Activated T-helper 1 cell treated with anti-CD3 and anti-CD28 coated beads, Interleukin-12 subunit alpha, Interleukin-12 subunit beta, Interleukin-2, Interleukin-4 antibody, amounts not matched to agents 30 ng/mL and 10 ng/mL and 1 ng/mL, durations not matched to agents 14 hours and 24 hours and 36 hours (primary cell): ENCODE measurements around the gene RRP36. TPM values are rescaled to one million over a fixed set of nuclear protein-coding genes. Genes with fewer than 3 reads are reported as not detected.
A peak's percentile ranks its signal among the peaks of the same experiment; 100 is the strongest.

Source experiments
- DNase-seq: peaks from one replicate; pipeline ENCODE4 v3.0.0; 2021; ENCODE audit warnings: low spot score
- H3K27ac Mint-ChIP-seq: one replicate; pipeline ENCODE4 v1.8.0; 2021; ENCODE audit warnings: mild to moderate bottlenecking, mixed read lengths
- H3K27me3 Mint-ChIP-seq: one replicate; pipeline ENCODE4 v1.8.0; 2022; ENCODE audit warnings: mild to moderate bottlenecking, moderate library complexity, mixed read lengths; ENCODE audit not compliant: insufficient read depth
- H3K36me3 Mint-ChIP-seq: one replicate; pipeline ENCODE4 v1.8.0; 2021; ENCODE audit warnings: low read depth, mixed read lengths
- H3K4me1 Mint-ChIP-seq: one replicate; pipeline ENCODE4 v1.8.0; 2021; ENCODE audit warnings: low read depth, mixed read lengths
- H3K4me3 Mint-ChIP-seq: one replicate; pipeline ENCODE4 v1.8.0; 2021; ENCODE audit warnings: mild to moderate bottlenecking, moderate library complexity, mixed read lengths
- H3K9me3 Mint-ChIP-seq: one replicate; pipeline ENCODE4 v1.8.0; 2021; ENCODE audit warnings: mixed read lengths
- intact Hi-C: fragments of 100-400 bp; cut with micrococcal nuclease; formaldehyde crosslinking; loops from one replicate; pipeline ENCODE4 v1.15.1; 2024
- total RNA-seq: library from RNA; stranded (reverse); gene quantifications from 2 replicates; pipeline ENCODE4 v1.2.3, GENCODE V29; 2022

The RRP36 gene
- total RNA-seq, 1 donor from 2014 or later = 86.1 TPM

DNA sequence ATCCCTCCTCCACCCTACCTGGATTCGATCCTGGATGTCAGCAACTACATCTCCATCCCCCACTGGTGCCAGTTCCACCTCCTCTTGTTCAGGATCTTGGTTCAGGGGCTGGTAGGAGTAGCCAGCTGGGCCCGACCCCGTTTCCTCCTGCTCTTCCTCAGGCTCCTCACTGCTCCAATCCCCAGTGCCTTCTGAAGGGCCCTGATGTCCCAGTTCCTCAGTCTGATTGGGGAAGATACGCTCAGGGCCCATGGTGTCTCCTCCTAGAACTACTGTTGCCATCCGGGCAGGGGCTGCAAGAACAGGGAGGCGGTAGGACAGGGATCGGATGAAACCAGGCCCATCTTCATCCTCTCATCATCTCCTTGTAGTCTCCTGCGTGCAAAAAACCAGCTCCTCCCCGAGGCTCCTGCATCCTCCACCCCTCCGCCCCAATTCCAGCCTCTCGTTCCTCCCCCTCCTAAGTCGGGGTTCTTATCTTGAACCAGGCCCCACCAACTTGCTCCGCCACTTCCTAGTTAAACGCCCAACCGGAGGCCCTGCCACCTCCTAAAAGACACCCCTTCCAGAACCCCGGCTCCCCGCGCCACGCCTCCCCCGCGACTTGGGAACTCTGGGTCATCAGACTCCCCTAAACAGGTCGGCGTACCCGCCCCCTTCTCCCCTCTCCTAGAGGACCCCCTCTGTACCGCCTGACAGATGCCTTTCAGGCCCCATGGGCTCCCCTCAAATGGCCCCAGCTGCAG, 8.2 kb upstream of the RRP36 start:
- intact Hi-C loops = loop anchor here (1.0 to 5.0 kb wide), 4 partner anchors 8 to 451 kb away; partner anchors contain the start of genes PEX6, PPP2R5D, RRP36 and UBR2
- no peaks in the 10 kb centered on the region for H3K9me3 Mint-ChIP-seq
- H3K4me1 Mint-ChIP-seq = peaks cover 41% of the 10 kb centered on the region
- H3K27ac Mint-ChIP-seq = peak overlapping the region; percentile 74
- no peak for DNase-seq
- peaks cover 35% of the 10 kb centered on the region for H3K36me3 Mint-ChIP-seq
- H3K4me3 Mint-ChIP-seq = peak overlapping the region; percentile 93
- peaks cover 2% of the 10 kb centered on the region for H3K27me3 Mint-ChIP-seq

DNA sequence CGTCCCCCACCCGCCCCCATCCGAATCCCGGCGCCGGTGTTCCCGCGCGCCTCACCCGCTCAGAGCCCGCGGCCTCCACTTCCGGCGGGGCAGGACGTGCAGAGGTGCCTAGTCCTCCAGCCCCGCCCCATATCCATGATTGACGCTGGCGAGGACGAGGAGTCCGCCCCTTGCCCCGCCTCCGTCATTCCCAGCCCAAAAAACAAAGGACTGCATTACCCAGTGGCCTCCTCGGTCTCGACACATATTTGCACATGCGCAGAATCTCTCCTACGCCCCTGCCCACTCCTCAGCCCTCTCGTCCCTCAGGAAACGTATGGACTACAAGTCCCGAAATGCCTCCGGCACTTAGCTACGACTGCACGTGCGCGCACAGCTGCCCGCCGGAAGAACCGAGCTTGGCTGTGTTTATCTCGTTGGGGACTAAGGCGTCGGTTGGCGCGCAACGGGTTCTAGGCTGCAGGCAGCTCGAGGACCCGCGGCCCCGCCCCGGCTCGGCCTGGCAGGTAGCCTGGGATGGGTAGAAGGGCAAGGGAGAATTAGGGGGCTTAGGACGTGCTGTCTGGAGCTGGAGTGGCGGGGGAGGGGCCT, 7.5 kb upstream of the RRP36 start, which contains the start of the genes KLHDC3 and MEA1:
Gene KLHDC3 (plus strand): TSS at position 407 of the 591 bp plus-strand sequence. CDS start 2,944 bp downstream, outside the sequence.
Gene MEA1 (minus strand): TSS at position 104 of the 591 bp plus-strand sequence. CDS start 133 bp downstream, outside the sequence.
- H3K27me3 Mint-ChIP-seq = peaks cover 2% of the 10 kb centered on the region
- peak within 1 kb of the TSS; percentile 78 for H3K27ac Mint-ChIP-seq
- intact Hi-C loops = loop anchor here (1.0 to 5.0 kb wide), 12 partner anchors 7 to 615 kb away; partner anchors contain the start of genes ABCC10, CNPY3, CUL7 and GTPBP2
- H3K36me3 Mint-ChIP-seq = peaks cover 32% of the 10 kb centered on the region
- peak; percentile 99 for DNase-seq
- peaks cover 41% of the 10 kb centered on the region for H3K4me1 Mint-ChIP-seq
- H3K4me3 Mint-ChIP-seq = peak within 1 kb of the TSS; percentile 93
- H3K9me3 Mint-ChIP-seq = no peaks in the 10 kb centered on the region

DNA sequence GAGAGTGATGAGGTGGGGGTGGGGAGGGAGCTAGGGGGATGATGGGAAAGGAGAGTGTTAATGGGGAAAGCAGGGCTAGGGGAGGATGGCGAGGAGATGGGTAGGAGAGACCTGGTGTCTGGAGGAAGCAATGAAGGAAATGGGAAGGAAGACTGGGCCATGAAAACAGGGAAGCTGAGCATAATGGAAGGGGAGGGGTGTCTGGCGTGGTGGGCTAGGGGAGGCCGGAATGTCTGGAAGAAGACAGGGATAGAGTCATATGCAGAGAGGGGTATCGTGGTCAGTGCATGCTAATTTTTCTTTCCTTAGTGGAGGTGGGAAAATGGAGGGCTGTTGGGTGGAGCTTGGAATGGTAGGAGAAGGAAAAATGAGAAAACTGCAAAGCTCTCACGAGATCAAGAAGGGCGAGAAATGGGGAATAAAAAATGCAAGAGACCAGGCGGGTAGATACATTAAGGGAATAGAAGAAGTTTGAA, 7.0 kb upstream of the RRP36 start:
- no peak for DNase-seq
- Mint-ChIP-seq H3K9me3 (no peaks in the 10 kb centered on the region), H3K27me3 (peaks cover 2% of the 10 kb centered on the region), H3K4me3 (peak overlapping the region; percentile 93), H3K27ac (peak overlapping the region; percentile 78), H3K4me1 (peaks cover 46% of the 10 kb centered on the region), H3K36me3 (peaks cover 32% of the 10 kb centered on the region)
- intact Hi-C loops = loop anchor here (1.0 to 5.0 kb wide), 9 partner anchors 39 to 615 kb away; partner anchors contain the start of genes ABCC10, CNPY3, CUL7 and GTPBP2

DNA sequence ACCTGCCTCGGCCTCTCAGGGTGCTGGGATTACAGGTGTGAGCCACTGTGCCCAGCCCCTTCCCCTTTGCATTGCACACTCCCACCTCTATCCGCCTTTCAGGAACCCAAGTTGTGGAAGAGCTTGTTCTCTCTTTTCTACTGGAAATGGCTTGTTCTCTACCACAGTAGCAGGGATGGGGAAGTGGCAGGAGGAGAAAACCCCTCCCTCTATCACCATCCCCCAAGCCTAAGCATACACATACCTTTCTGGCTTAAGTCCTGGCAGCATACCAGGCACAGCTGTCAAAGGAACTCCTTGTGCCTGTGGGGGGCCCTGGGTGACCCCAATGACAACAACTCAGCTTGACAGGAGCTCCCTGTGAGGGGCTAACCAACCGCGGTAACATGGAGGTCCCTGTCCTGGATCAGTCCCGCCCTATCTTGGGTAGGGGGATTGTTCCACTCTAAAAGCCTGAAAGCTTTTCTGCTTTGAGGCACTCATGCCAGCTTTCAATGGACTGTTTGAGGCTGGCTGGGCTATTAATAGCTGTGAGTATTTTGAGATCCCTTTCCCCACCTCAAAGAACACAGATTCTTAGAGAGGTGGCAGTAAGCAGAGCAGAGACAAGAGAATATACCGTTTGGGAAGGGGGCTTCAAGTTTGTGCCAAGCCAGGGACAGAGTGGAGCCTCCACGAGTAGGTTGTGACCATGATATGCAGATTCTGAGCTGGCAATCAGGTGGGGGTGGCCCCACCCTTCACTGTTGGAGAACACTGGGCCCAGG, 5.1 kb upstream of the RRP36 start:
- Mint-ChIP-seq H3K9me3 (no peaks in the 10 kb centered on the region), H3K27me3 (peaks cover 2% of the 10 kb centered on the region), H3K36me3 (peaks cover 36% of the 10 kb centered on the region), H3K4me1 (peaks cover 53% of the 10 kb centered on the region), H3K27ac (peak overlapping the region; percentile 53), H3K4me3 (peak overlapping the region; percentile 50)
- DNase-seq = no peak
- intact Hi-C loops = no loop called here

DNA sequence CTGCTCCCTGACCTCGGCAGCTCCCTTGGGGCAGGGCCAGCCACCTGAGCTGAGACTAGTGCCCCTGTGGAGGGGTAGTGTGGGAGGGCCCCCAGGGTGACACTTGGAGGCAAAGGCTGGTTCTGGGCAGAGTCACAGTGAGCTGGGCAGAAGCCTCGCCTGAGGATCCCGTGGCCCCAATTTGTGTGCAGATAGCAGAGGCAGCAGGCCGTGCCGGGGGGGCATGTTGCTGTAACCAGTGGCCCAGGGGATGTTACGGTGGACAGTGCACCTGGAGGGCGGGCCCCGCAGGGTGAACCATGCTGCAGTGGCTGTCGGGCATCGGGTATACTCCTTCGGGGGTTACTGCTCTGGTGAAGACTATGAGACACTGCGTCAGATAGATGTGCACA, 4.5 kb upstream of the RRP36 start:
- no peak overlapping the region for H3K27ac Mint-ChIP-seq

DNA sequence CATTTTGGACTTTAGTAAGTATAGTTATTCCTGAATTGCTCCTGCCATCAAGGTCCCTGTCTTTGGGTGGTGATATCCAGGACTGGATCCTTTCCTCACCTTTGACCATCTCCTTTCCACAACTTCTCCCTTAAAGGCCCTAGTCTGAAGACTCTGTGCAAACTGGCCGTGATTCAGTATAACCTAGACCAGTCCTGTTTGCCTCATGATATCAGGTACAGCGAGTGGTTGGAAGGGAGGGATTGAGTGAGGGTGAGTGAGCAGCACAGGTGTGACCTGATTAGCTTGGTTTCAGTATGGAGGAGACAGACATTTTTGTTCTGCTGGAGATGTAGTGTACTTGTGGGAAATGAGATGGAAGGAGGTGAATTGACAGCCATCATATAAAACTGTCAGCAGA, 2.3 kb upstream of the RRP36 start:
- peaks cover 41% of the 10 kb centered on the region for H3K4me1 Mint-ChIP-seq

More for the DNA sequence above, 4.5 kb upstream of the RRP36 start:
- intact Hi-C loops = no loop called here
- peaks cover 52% of the 10 kb centered on the region for H3K4me1 Mint-ChIP-seq
- peaks cover 2% of the 10 kb centered on the region for H3K27me3 Mint-ChIP-seq
- DNase-seq = no peak
- H3K4me3 Mint-ChIP-seq = no peak overlapping the region
- H3K36me3 Mint-ChIP-seq = peaks cover 36% of the 10 kb centered on the region
- H3K9me3 Mint-ChIP-seq = no peaks in the 10 kb centered on the region

DNA sequence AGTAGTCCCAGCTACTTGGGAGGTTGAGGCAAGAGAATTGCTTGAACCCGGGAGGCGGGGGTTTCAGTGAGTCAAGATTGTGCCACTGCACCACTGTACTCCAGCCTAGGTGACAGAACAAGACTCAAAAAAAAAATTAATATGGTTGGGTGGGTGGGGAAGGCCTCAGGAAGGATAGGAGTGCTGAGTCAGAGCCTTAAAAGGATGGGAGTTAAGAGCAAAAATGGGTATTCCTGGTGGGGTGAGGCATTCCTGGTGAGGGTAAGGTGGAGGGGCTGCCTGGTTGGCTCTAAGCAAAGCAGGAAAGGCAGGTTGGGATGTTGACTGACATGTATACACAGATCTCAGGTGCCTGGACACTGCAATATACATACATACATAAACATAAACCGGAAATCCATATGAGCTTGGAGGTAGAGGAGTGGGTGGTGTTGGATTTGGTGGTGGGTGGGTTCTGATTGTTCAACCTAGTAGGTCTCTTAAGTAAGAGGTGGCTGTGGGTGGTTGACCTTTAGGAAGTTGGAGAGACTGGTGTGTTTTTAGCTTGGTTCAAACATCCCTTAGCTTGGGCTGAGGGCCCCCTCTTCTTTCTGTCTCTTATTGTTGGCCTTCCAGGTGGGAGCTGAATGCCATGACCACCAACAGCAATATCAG, 1.2 kb upstream of the RRP36 start:
- intact Hi-C loops = loop anchor here (2.0 kb wide), 1 partner anchor 119 kb away; no protein-coding TSS in a partner anchor
- no peak for DNase-seq
- Mint-ChIP-seq H3K27me3 (no peaks in the 10 kb centered on the region), H3K9me3 (no peaks in the 10 kb centered on the region), H3K36me3 (peaks cover 34% of the 10 kb centered on the region), H3K4me3 (peak overlapping the region; percentile 84), H3K27ac (peak overlapping the region; percentile 32), H3K4me1 (peaks cover 41% of the 10 kb centered on the region)

More for the DNA sequence above, 2.3 kb upstream of the RRP36 start:
- no peaks in the 10 kb centered on the region for H3K9me3 Mint-ChIP-seq
- H3K36me3 Mint-ChIP-seq = peaks cover 25% of the 10 kb centered on the region
- peak overlapping the region; percentile 79 for H3K4me3 Mint-ChIP-seq
- H3K27ac Mint-ChIP-seq = peak overlapping the region; percentile 76
- DNase-seq = no peak
- no peaks in the 10 kb centered on the region for H3K27me3 Mint-ChIP-seq
- intact Hi-C loops = no loop called here

DNA sequence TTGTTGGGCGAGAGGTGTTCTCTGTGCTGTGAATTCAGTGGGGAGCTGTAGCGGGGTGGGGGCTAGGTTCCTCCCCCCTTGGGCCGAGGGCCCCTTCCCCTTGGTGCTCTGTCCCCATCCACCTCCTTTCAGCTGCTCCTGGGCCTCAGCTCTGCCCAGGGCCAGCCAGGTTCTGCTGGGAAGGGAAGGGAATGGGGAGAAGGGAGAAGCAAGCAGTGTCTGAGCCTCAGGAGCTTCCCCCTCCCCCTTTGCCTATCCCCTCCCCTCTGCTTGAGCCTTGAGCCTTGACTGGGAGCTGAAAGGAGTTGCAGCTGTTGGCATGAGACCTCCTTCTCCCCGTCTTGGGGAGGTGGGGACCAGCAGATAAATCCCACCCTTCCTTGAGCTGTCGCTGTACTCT, 576 bp upstream of the RRP36 start:
- intact Hi-C loops = loop anchor here (1.0 to 2.0 kb wide), 2 partner anchors 8 to 120 kb away; partner anchors contain the start of gene MEA1
- no peaks in the 10 kb centered on the region for H3K9me3 Mint-ChIP-seq
- peak overlapping the region; percentile 67 for H3K27ac Mint-ChIP-seq
- H3K27me3 Mint-ChIP-seq = no peaks in the 10 kb centered on the region
- peaks cover 36% of the 10 kb centered on the region for H3K36me3 Mint-ChIP-seq
- peaks cover 40% of the 10 kb centered on the region for H3K4me1 Mint-ChIP-seq
- no peak for DNase-seq
- H3K4me3 Mint-ChIP-seq = peak overlapping the region; percentile 84

DNA sequence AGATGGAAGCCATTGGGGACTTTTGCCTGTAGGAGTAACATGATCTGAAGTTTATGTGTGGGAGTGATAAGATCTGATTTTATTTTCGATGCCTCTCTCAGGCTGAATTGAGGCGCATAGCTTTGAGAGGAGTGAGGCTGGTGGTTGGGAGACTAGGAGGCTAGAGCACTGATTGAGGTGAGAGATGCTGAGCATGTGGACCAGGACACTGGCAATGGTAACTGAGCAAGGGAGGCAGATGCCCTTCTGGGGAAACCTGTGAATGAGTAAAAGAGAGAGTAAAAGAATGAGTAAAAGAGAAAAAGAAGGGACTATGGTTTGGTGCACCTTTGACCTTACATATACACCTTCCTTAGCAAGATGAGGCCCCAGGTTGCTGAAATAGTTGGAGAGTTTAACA, 3.0 kb downstream of the RRP36 start:
- intact Hi-C loops = no loop called here
- DNase-seq = no peak
- Mint-ChIP-seq H3K27ac (peak overlapping the region; percentile 53), H3K36me3 (peaks cover 36% of the 10 kb centered on the region), H3K4me1 (peaks cover 20% of the 10 kb centered on the region), H3K4me3 (peak overlapping the region; percentile 61), H3K27me3 (no peaks in the 10 kb centered on the region), H3K9me3 (no peaks in the 10 kb centered on the region)

DNA sequence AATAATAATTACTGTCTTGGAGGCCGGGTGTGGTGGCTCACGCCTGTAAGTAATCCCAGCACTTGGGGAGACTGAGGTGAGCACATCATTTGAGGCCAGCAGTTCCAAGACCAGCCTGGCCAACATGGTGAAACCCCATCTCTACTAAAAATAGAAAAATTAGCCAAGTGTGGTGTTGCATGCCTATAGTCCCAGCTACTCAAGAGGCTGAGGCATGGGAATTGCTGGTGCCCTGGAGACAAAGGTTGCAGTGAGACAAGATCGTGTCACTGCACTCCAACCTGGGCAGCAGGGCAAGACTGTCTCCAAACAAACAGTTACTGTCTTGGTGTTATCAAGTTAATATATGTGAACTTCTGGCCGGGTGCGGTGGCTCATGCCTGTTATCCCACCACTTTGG, 4.9 kb downstream of the RRP36 start:
- Mint-ChIP-seq H3K27me3 (no peaks in the 10 kb centered on the region), H3K36me3 (peaks cover 34% of the 10 kb centered on the region), H3K4me3 (no peak overlapping the region), H3K27ac (no peak overlapping the region), H3K4me1 (peaks cover 13% of the 10 kb centered on the region), H3K9me3 (no peaks in the 10 kb centered on the region)
- intact Hi-C loops = no loop called here
- DNase-seq = no peak

DNA sequence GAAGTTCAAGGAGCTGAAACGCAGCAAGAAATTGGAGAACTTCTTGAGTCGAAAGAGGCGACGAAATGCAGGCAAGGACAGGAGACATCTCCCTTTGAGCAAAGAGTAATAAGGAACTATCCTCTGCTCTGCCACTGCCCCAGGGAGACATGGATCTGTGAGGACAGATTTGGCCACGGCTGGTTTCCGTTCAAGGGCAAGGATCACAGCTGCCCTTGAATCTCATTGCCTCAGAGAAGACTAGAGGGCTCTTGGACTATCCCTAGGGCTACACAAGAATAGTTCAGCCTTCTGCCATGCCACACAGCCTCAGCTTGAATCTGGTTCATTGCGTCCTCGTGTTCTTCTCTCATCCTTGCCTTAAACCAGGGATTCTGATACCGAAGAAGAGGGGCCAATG, 7.7 kb downstream of the RRP36 start:
- Mint-ChIP-seq H3K4me3 (no peak overlapping the region), H3K4me1 (peaks cover 15% of the 10 kb centered on the region), H3K36me3 (peaks cover 44% of the 10 kb centered on the region), H3K9me3 (no peaks in the 10 kb centered on the region), H3K27me3 (no peaks in the 10 kb centered on the region), H3K27ac (no peak overlapping the region)
- intact Hi-C loops = no loop called here
- no peak for DNase-seq

DNA sequence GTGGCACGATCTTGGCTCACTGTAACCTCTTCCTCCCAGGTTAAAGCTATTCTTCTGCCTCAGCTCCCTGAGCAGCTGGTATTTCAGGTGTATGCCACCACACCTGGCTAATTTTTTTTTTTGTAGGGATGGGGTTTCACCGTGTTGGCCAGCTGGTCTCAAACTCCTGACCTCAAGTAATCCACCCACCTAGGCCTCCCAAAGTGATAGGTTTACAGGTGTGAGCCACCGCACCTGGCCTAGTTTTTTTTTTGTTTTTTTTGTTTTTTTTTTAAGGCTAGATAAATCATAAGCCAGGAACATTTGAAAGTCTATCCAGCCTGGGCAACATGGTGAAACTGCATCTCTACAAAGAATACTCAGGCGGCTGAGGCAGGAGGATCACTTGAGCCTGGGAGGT, 10.9 kb downstream of the RRP36 start:
- H3K4me3 Mint-ChIP-seq = no peak overlapping the region
- peaks cover 6% of the 10 kb centered on the region for H3K4me1 Mint-ChIP-seq
- DNase-seq = no peak
- H3K27ac Mint-ChIP-seq = no peak overlapping the region
- peaks cover 32% of the 10 kb centered on the region for H3K36me3 Mint-ChIP-seq
- no peaks in the 10 kb centered on the region for H3K9me3 Mint-ChIP-seq
- H3K27me3 Mint-ChIP-seq = no peaks in the 10 kb centered on the region
- intact Hi-C loops = no loop called here
